ENCODE results near the gene GMDS. TPM values are rescaled to one million over a fixed set of nuclear protein-coding genes. Genes with fewer than 3 reads are reported as not detected.

The GMDS gene
- total RNA-seq, 1 experiment from 2014 or later: 27.6 TPM

DNA sequence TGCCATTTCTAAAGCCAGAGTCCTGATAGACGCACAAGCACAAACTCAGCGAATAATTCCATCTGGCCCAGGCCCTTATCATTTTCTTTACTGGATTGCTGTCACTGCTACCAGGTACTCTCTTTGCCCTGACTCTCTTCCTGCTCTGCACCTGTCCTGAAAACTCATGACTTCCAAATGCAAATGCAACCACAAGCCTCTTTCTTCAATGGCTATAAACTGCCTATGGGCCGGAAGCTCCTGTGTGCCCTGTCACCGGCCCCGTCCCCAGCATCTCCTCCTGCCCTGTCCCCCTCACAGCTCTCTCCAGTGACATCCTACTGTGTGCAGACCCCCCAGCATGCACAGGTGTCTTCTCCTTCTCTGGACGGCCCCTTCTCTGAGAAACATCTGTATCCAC is 302.6 kb downstream of the GMDS start:
- Histone ChIP-seq H4K8ac (replicated peaks; ENCODE audit: insufficient read length, low read depth, low read length) (no peak overlapping the region), H2BK15ac (ENCODE audit: low read depth, low read length) (no peak overlapping the region), H2BK5ac (ENCODE audit: insufficient read length, low read length) (no peak overlapping the region), H3K27ac (ENCODE audit: insufficient read length, low read depth, low read length) (no peak overlapping the region), H3K23ac (ENCODE audit: insufficient read length, low read depth, low read length) (no peak overlapping the region), H3K4me1 (ENCODE audit: insufficient read depth, low read length) (no peaks in the 10 kb centered on the region), H3K23me2 (ENCODE audit: insufficient read length, low read depth, low read length, poor library complexity, severe bottlenecking) (no peaks in the 10 kb centered on the region), H3K9ac (ENCODE audit: extremely low read depth, insufficient read length, low read length) (no peak overlapping the region), H3K14ac (ENCODE audit: insufficient read depth, low read length) (no peak overlapping the region), H2AFZ (ENCODE audit: low read length) (no peak overlapping the region), H2AK5ac (ENCODE audit: insufficient read length, low read length) (no peak overlapping the region), H2BK120ac (ENCODE audit: low read depth, low read length, poor library complexity, severe bottlenecking) (no peak overlapping the region), H2BK20ac (ENCODE audit: low read depth, low read length, poor library complexity, severe bottlenecking) (no peak overlapping the region), H3T11ph (ENCODE audit: low read length) (no peak overlapping the region), H3K18ac (ENCODE audit: insufficient read length, low read depth, low read length) (no peak overlapping the region), H4K20me1 (ENCODE audit: control insufficient read depth, insufficient read depth, insufficient read length) (no peaks in the 10 kb centered on the region), H3K4ac (ENCODE audit: low read depth, low read length) (no peak overlapping the region), H3K56ac (ENCODE audit: insufficient read length, low read depth, low read length) (no peak overlapping the region), H3K27me3 (ENCODE audit: insufficient read depth, low read length) (no peaks in the 10 kb centered on the region), H4K91ac (ENCODE audit: insufficient read length, low read depth, low read length) (no peak overlapping the region), H3K4me2 (ENCODE audit: insufficient read depth, insufficient read length, low read length) (no peak overlapping the region), H3K9me3 (ENCODE audit: control insufficient read depth, low read depth, low read length) (no peaks in the 10 kb centered on the region), H4K5ac (ENCODE audit: insufficient read length, low read depth, low read length) (no peak overlapping the region), H3K79me1 (ENCODE audit: insufficient read depth, low read depth, low read length, poor library complexity, severe bottlenecking) (no peaks in the 10 kb centered on the region), H3K79me2 (ENCODE audit: insufficient read depth, low read length) (no peaks in the 10 kb centered on the region), H2BK12ac (ENCODE audit: insufficient read length, low read depth, low read length) (no peak overlapping the region)
- Mint-ChIP-seq H3K36me3 (ENCODE audit: insufficient read depth in 1 of 3, low read depth in 3 of 3) (no peaks in the 10 kb centered on the region; a peak in 1 of 7 replicates), H3K9me3 (no peaks in the 10 kb centered on the region), H3K4me1 (peaks cover 4 to 6% of the 10 kb centered on the region in 2 experiments), H3K4me3 (no peak overlapping the region), H3K27ac (no peak overlapping the region), H3K27me3 (ENCODE audit: low read depth) (no peaks in the 10 kb centered on the region)
- TF ChIP-seq, protein P1, sequence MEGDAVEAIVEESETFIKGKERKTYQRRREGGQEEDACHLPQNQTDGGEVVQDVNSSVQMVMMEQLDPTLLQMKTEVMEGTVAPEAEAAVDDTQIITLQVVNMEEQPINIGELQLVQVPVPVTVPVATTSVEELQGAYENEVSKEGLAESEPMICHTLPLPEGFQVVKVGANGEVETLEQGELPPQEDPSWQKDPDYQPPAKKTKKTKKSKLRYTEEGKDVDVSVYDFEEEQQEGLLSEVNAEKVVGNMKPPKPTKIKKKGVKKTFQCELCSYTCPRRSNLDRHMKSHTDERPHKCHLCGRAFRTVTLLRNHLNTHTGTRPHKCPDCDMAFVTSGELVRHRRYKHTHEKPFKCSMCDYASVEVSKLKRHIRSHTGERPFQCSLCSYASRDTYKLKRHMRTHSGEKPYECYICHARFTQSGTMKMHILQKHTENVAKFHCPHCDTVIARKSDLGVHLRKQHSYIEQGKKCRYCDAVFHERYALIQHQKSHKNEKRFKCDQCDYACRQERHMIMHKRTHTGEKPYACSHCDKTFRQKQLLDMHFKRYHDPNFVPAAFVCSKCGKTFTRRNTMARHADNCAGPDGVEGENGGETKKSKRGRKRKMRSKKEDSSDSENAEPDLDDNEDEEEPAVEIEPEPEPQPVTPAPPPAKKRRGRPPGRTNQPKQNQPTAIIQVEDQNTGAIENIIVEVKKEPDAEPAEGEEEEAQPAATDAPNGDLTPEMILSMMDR (conservative IDR thresholded peaks at IDR 0.05): no peak
- WGBS (ENCODE audit: extremely low coverage, insufficient read length, low lambda C conversion rate): no CpG with 5 or more reads among the region's 6 CpGs
- no peak for DNase-seq
